Neural progenitor cell (in vitro differentiated cells): ENCODE results near the gene UNC5CL. TPM values are rescaled to one million over a fixed set of nuclear protein-coding genes. Genes with fewer than 3 reads are reported as not detected.

ENCODE experiments used
- DNase-seq: peaks from one replicate; pipeline ENCODE4 v3.0.0-alpha.2; 2016; ENCODE audit warnings: low spot score
- H2AFZ ChIP-seq: fragments of 200-600 bp; sonication (generic); replicated peaks from 2 replicates; pipeline ENCODE4 v1.6.1; 2016; ENCODE audit warnings: antibody characterized with exemption
- H3F3A ChIP-seq: fragments of 200-600 bp; sonication (generic); 2 replicates; pipeline ENCODE4 v1.6.1; 2016; ENCODE audit warnings: antibody characterized with exemption, low read depth
- H3K27ac ChIP-seq: fragments of 200-600 bp; sonication (generic); 2 replicates; pipeline ENCODE4 v1.5.1; 2016; ENCODE audit warnings: mild to moderate bottlenecking
- H3K27me3 ChIP-seq: fragments of 200-600 bp; sonication (generic); 2 replicates; pipeline ENCODE4 v1.6.1; 2016; ENCODE audit warnings: mild to moderate bottlenecking, moderate library complexity
- H3K36me3 ChIP-seq: fragments of 200-600 bp; sonication (generic); 2 replicates; pipeline ENCODE4 v1.5.1; 2016
- H3K4me1 ChIP-seq: fragments of 200-600 bp; sonication (generic); 2 replicates; pipeline ENCODE4 v1.6.1; 2016; ENCODE audit warnings: mixed run types
- H3K4me2 ChIP-seq: fragments of 200-600 bp; sonication (generic); 2 replicates; pipeline ENCODE4 v1.6.1; 2016
- H3K4me3 ChIP-seq: fragments of 200-600 bp; sonication (generic); 2 replicates; pipeline ENCODE4 v1.5.1; 2016
- H3K79me2 ChIP-seq: fragments of 200-600 bp; sonication (generic); 2 replicates; pipeline ENCODE4 v1.6.1; 2016; ENCODE audit warnings: low read depth
- H3K9ac ChIP-seq: fragments of 200-600 bp; sonication (generic); 2 replicates; pipeline ENCODE4 v1.6.1; 2016
- H3K9me3 ChIP-seq: fragments of 200-600 bp; sonication (generic); 2 replicates; pipeline ENCODE4 v1.5.1; 2016; ENCODE audit warnings: low read depth
- H4K20me1 ChIP-seq: fragments of 200-600 bp; sonication (generic); 2 replicates; pipeline ENCODE4 v1.6.1; 2016; ENCODE audit warnings: low read depth
- H3K27ac Mint-ChIP-seq: 3 replicates; pipeline ENCODE4 v1.8.0; 2021; ENCODE audit warnings: mixed read lengths
- H3K27me3 Mint-ChIP-seq: 2 replicates; pipeline ENCODE4 v1.8.0; 2022; ENCODE audit warnings: low read depth, mild to moderate bottlenecking, inconsistent platforms, moderate library complexity, mixed read lengths; ENCODE audit not compliant: insufficient read depth
- H3K36me3 Mint-ChIP-seq: 3 replicates; pipeline ENCODE4 v1.8.0; 2021; ENCODE audit warnings: mixed read lengths
- H3K4me1 Mint-ChIP-seq: 3 replicates; pipeline ENCODE4 v1.8.0; 2021; ENCODE audit warnings: mixed read lengths
- H3K4me3 Mint-ChIP-seq: 3 replicates; pipeline ENCODE4 v1.8.0; 2021; ENCODE audit warnings: mild to moderate bottlenecking, moderate library complexity, mixed read lengths
- H3K9me3 Mint-ChIP-seq: 3 replicates; pipeline ENCODE4 v1.8.0; 2020; ENCODE audit warnings: mixed read lengths
- CTCF ChIP-seq: fragments of 200-600 bp; sonication (generic); IDR thresholded peaks from 2 replicates; pipeline ENCODE4 v1.5.1; 2017; ENCODE audit warnings: antibody characterized with exemption, mild to moderate bottlenecking
- EZH2 ChIP-seq: fragments of 200-600 bp; sonication (generic); IDR thresholded peaks from 2 replicates; pipeline ENCODE4 v1.6.1; 2017; ENCODE audit warnings: antibody characterized with exemption, mild to moderate bottlenecking, moderate library complexity
- EZH2phosphoT487 ChIP-seq: fragments of 200-600 bp; sonication (generic); IDR thresholded peaks from 2 replicates; pipeline ENCODE4 v1.6.1; 2017; ENCODE audit warnings: antibody characterized with exemption
- total RNA-seq: library from RNA; depleted of rRNA; stranded (reverse); fragments of >200 nt; gene quantifications from 2 replicates; pipeline ENCODE4 v1.2.3, GENCODE V29; 2015; ENCODE audit warnings: low replicate concordance

The UNC5CL gene
- total RNA-seq, 1 donor from 2014 or later: 2.2 TPM

- H3F3A ChIP-seq: no peaks in the 10 kb centered on the region
- peaks cover 21% of the 10 kb centered on the region for H3K36me3 Mint-ChIP-seq
- no peak overlapping the region for H3K27ac Mint-ChIP-seq
- no peak overlapping the region for H3K4me2 ChIP-seq
- H3K27me3 Mint-ChIP-seq: peaks cover 2% of the 10 kb centered on the region
- no peak for DNase-seq
- no peaks in the 10 kb centered on the region for H4K20me1 ChIP-seq
- H3K36me3 ChIP-seq: no peaks in the 10 kb centered on the region
- no peak overlapping the region for H3K4me3 ChIP-seq
- no peaks in the 10 kb centered on the region for H3K79me2 ChIP-seq
- no peak overlapping the region for H3K27ac ChIP-seq
- no peaks in the 10 kb centered on the region for H3K9me3 ChIP-seq
- H3K27me3 ChIP-seq: no peaks in the 10 kb centered on the region
- no peaks in the 10 kb centered on the region for H3K4me1 ChIP-seq
- no peak overlapping the region for H2AFZ ChIP-seq
- H3K4me3 Mint-ChIP-seq: no peak overlapping the region
- no peak for TF ChIP-seq CTCF
- no peak for TF ChIP-seq EZH2
- H3K9me3 Mint-ChIP-seq: no peaks in the 10 kb centered on the region
- H3K4me1 Mint-ChIP-seq: no peaks in the 10 kb centered on the region
- H3K9ac ChIP-seq: no peak overlapping the region
These were observed 20.5 kb upstream of the UNC5CL start for GRCh38 chr6:41059556-41059955.

- H2AFZ ChIP-seq: no peak overlapping the region
- H3K36me3 ChIP-seq: no peaks in the 10 kb centered on the region
- no peaks in the 10 kb centered on the region for H3K79me2 ChIP-seq
- TF ChIP-seq CTCF (no peak), EZH2 (no peak), EZH2phosphoT487 (no peak)
- H3F3A ChIP-seq: no peaks in the 10 kb centered on the region
- no peaks in the 10 kb centered on the region for H3K9me3 ChIP-seq
- Mint-ChIP-seq H3K4me3 (no peak overlapping the region), H3K27me3 (peaks cover 2% of the 10 kb centered on the region), H3K27ac (no peak overlapping the region), H3K4me1 (no peaks in the 10 kb centered on the region), H3K36me3 (peaks cover 19% of the 10 kb centered on the region), H3K9me3 (no peaks in the 10 kb centered on the region)
- DNase-seq: no peak
- no peak overlapping the region for H3K4me3 ChIP-seq
- no peaks in the 10 kb centered on the region for H4K20me1 ChIP-seq
- H3K27me3 ChIP-seq: no peaks in the 10 kb centered on the region
- H3K4me1 ChIP-seq: no peaks in the 10 kb centered on the region
- H3K9ac ChIP-seq: no peak overlapping the region
- H3K4me2 ChIP-seq: no peak overlapping the region
- H3K27ac ChIP-seq: no peak overlapping the region
These were observed 19.8 kb upstream of the UNC5CL start for GRCh38 chr6:41058783-41059181.

GRCh38 chr6:41056768-41057490, 17.9 kb upstream of the UNC5CL start:
- H3K4me3 Mint-ChIP-seq: no peak overlapping the region
- peaks cover 3% of the 10 kb centered on the region for H3K4me1 Mint-ChIP-seq

More at GRCh38 chr6:41056768-41057490, 17.9 kb upstream of the UNC5CL start:
- no peak overlapping the region for H3K9ac ChIP-seq
- H3K27ac Mint-ChIP-seq: no peak overlapping the region
- H3K36me3 Mint-ChIP-seq: peaks cover 14% of the 10 kb centered on the region
- H3K4me1 ChIP-seq: peaks cover 8% of the 10 kb centered on the region
- no peaks in the 10 kb centered on the region for H3K79me2 ChIP-seq
- H3K27me3 Mint-ChIP-seq: peaks cover 2% of the 10 kb centered on the region
- TF ChIP-seq EZH2 (no peak), CTCF (no peak), EZH2phosphoT487 (no peak)
- no peak overlapping the region for H3K27ac ChIP-seq
- H3F3A ChIP-seq: no peaks in the 10 kb centered on the region
- no peak overlapping the region for H3K4me3 ChIP-seq
- H3K9me3 Mint-ChIP-seq: no peaks in the 10 kb centered on the region
- no peak overlapping the region for H2AFZ ChIP-seq
- H4K20me1 ChIP-seq: no peaks in the 10 kb centered on the region
- no peak overlapping the region for H3K4me2 ChIP-seq
- H3K9me3 ChIP-seq: no peaks in the 10 kb centered on the region
- H3K27me3 ChIP-seq: no peaks in the 10 kb centered on the region
- H3K36me3 ChIP-seq: no peaks in the 10 kb centered on the region
- DNase-seq: no peak
